HG02610 (cell line): Measurements from ENCODE around the gene ALAD.
A peak's percentile ranks its signal among the peaks of the same experiment; 100 is the strongest.
"Not testable (repeated sequence)": the region's sequence is repeated elsewhere in the genome, so short reads cannot be mapped to it uniquely, and the experiment has no call there.

ENCODE experiments used
- ATAC-seq: cut with Tn5 transposase; IDR thresholded peaks from one replicate; pipeline ENCODE4 v1.9.1; 2021; ENCODE audit warnings: mild to moderate bottlenecking, moderate library complexity; ENCODE audit not compliant: unreplicated experiment

ALAD gene

DNA sequence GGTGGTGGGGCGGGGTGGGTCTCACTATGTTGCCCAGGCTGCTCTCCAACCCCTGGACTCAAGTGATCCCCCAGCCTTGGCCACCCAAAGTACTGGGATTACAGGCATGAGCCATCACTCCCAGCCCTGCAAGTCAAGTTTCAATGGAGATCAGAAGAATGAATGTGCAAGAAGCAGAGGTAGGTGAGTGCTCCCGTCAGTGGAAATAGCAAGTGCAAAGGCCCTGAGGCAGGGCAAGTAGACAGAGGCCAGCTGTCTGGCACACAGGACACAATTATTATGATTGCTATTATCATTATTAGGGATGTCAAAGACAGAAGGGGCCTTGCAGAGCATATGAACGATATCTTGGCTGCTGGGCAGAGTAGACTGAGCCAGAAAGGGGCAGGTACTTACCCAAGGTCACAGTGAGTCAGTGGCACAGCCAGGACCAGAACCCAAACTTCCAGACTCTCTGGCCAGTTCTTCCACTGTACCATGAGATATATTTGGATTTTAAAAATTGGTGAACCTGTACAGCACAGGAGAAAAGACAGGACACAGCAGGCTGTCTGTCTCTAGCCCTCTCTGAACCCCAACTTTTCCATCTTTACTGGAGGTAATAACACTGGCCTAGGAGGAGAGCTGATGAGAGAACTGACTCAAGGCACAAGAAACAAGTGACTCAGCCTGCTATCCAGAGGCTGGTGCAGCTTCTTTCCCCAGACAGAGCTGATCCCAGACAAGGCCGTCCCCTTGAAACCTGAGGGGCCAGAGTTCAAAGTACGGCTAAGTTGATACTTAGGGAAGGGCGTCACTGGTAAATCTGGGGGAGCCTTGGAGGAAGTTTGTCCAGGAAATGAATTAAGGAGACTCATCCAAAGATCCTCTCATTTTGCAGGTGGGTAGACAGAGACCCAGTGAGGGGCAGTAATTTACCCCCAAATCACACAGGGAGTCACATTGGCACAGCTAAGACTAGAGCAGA is 25.7 kb downstream of the ALAD start:
- no peak for ATAC-seq

DNA sequence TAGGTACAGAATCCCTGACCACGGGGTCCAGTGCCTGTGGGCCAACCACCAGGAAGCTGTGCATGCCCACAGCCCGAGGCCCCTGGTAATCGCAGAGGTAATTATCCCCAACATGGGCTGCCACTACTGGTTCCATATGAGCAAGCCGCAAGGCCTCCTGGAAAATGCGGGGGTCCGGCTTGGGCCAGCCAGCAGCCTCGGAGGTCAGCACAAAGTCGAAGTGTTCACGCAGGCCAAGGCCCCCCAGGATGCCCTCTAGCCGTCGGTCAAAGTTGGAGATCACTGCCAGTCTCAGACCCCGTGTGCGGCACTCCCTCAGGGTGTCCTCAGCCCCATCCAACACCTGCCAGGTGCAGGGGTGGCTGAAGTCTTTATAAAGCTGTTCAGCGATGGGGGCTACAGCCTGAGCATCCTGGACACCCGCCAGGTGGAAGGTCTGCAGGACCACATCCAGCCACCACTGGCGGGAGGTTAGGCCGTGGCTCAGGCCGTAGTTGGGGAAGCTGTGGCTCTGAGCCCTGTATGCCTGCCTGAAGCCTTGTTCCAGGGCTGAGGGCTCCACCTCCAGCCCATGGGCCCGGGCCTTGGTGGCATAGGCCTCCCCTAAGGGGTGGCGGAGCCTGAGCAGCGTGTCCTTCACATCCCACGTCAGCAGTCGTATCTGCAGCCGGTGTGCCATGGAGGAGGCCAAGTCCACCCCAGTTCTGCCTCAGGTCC is 27.2 kb downstream of the ALAD start:
- no peak for ATAC-seq

- ATAC-seq = no peak
Measured at GRCh38 chr9:113373256-113373655, 27.8 kb downstream of the ALAD start.

DNA sequence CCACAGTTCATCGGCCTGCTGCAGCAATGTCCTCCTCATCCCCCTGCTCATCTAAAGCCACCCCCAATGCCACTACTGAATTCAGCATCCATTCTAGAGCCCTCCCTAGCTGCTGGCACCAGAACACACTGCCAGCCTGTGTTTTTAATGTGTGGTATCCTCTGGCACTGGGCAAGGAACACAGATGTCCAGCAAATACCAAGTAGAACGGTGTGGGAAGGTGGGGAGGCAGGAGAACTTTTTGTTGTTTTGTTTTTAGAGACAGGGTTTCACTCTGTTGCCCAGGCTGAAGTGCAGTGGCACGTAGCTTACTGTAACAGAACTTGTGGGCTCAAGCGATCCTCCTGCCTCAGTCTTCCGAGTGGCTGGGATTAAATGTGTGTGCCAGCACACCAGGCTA is 29.0 kb downstream of the ALAD start:
- ATAC-seq = no peak

DNA sequence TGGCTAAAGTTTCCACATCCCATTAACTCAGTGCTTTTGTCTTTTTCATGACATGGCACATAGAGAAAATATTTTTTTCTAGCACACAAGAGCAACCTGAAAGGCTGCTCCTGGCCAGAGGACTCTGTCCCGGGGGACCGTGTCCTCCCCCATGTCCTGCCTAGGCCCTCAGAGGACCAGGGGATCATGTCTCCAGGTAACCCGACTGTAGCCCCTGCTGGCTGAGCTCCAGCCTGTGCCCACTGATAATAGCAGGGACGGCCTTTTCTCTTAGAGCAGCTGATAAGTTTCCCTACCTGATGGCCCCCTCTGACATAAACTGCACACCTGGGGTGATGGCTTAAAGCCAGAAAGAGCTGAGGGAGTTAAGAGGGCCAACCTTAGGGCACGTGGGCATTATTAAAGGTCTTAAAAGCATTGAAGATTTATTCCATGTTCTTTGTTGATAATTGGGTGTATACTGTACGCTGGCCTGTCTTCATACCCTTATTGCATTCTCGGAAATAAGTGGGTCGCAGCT is 30.2 kb downstream of the ALAD start:
- ATAC-seq = no peak

- no peak for ATAC-seq
Measured at GRCh38 chr9:113369855-113370140, 31.3 kb downstream of the ALAD start.

DNA sequence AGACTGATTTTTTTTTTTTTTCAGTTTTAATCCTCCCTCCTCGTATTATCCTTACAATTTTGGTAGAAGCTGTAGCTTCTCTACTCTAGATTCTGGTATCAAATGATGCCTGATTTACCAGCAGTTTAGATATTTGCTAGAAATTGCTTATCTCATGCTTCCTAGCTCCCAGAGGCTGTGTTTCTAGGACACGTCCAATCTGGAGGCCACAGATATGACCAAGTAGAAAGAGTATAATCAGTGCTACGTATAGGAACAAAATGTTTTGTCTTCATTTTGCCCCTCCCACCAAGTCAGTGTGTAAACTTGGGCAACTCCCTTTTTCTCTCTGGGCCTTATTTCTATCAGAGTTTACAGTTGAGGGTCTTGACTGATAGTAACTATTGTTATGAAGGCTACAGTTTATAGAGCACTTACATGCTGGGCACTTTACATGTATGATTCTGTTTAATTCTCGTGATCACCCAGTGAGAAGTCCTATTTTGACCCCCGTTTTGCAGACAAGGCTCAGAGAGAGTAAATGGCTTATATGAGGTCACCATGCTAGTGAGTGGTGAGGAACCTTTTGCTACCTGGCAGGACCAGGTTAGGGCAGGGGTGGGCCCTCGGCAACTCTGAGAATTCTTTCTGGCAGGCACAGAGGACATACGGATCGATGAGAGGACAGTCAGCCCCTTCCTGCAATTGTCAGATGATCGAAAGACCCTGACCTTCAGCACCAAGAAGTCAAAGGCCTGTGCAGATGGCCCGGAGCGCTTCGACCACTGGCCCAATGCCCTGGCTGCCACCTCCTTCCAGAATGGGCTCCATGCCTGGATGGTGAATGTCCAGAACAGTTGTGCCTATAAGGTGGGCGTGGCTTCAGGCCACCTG is 31.9 kb downstream of the ALAD start:
- ATAC-seq = no peak

GRCh38 chr9:113368348-113368981 is 32.6 kb downstream of the ALAD start:
- no peak for ATAC-seq

GRCh38 chr9:113365652-113366051 is 35.4 kb downstream of the ALAD start:
- not testable (repeated sequence) for ATAC-seq

GRCh38 chr9:113364951-113365350 is 36.1 kb downstream of the ALAD start:
- ATAC-seq = no peak

- no peak for ATAC-seq
Measured at GRCh38 chr9:113363336-113363735, 37.7 kb downstream of the ALAD start.

GRCh38 chr9:113361304-113362018 is 39.6 kb downstream of the ALAD start:
- no peak for ATAC-seq

DNA sequence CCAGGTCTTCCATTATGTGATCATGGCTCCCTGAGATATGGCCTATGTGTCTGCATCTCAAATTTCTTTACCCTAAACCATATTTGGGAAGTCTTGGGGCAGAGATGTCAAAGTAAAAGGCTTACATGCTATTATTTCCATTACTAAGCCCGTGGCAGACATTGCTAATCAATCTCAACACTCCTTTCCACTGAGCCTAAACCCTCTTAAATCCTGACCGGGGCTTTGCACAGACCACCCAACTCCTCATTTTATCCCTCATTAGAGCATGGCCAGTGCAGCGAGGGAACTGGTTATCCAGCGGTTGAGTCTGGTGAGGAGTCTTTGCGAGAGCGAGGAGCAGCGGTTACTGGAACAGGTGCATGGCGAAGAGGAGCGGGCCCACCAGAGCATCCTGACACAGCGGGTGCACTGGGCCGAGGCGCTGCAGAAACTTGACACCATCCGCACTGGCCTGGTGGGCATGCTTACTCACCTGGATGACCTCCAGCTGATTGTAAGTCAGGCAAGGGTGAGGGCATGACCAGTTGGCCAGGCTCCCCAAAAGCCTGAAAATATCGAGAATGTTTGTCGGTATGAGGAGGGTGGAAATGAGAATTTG is 40.7 kb downstream of the ALAD start:
- no peak for ATAC-seq

DNA sequence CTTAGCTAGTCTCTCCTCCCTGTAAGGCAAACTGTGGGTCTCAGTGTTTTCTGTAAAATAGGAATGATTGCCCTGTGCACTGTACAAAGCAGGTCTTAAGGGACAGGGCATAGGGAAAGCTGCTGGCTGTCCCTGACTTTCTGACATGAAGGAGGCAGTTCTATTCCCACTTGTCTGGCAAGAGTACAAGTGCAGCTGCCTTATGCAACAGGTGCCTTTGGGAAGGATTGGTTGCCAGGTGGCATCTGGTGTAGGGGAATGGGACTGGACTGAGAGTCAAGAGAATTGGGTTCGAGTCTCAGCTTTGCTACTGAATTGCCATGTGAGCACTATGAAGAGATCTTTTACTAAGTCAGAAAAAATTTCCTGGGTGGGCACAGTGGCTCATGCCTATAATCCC is 41.7 kb downstream of the ALAD start:
- ATAC-seq = no peak

- no peak for ATAC-seq
Measured at GRCh38 chr9:113356686-113357292, 44.3 kb downstream of the ALAD start.

- no peak for ATAC-seq
Measured at GRCh38 chr9:113355040-113355596, 46.0 kb downstream of the ALAD start.

DNA sequence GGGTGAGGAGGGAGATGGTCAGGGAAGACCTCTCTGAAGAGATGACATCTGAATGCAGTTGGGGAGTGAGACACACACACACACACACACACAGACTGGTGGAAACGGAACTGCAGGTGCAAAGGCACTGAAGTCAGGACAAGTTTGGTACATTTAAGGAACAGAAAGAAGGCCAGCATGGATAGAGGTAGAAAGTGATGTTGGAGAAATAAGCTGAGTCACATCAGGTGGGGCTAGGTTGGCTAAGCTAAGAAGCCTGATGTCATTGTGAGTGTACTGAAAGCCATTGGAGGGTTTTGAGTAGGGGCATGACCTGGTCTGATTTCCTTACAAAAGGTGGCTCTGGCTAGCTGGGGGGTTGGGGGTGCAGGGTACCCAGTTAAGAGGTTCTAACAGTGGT is 48.7 kb downstream of the ALAD start:
- ATAC-seq = no peak

DNA sequence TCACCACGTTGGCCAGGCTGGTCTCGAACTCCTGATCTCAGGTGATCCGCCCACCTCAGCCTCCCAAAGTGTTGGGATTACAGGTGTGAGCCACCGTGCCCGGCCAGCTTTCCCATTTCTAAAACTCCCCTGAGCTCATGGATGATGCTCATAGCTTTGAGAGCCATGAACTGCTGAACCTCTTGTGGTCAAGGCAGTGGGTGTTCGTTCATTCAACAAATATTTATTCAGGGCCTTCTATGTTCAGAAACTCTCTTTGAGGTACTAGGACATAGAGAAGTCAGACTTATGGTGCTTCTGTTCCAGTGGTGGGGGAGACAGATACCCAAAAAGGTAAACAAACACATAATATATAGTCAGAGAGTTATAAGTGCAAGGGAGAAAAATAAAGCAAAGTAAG is 49.1 kb downstream of the ALAD start:
- ATAC-seq = no peak

GRCh38 chr9:113350937-113351336 is 50.1 kb downstream of the ALAD start:
- peak; percentile 52 for ATAC-seq
